B cell (primary cell): ENCODE measurements around the gene ZDHHC14.

ENCODE experiments used
- CTCF ChIP-seq: fragments of 200-600 bp; IDR thresholded peaks from one replicate; pipeline ENCODE4 v1.8.0; 2022; ENCODE audit warnings: antibody characterized with exemption, mild to moderate bottlenecking
- EZH2 ChIP-seq: IDR thresholded peaks from 2 replicates; pipeline ENCODE4 v1.6.1; 2012; ENCODE audit warnings: borderline replicate concordance, low read depth, mild to moderate bottlenecking, moderate library complexity, low read length; ENCODE audit not compliant: insufficient read depth, poor library complexity, severe bottlenecking

- no peak for TF ChIP-seq CTCF
- no peak for TF ChIP-seq EZH2
Measured at GRCh38 chr6:157459327-157459726, 78.3 kb downstream of the ZDHHC14 start.
